K562 (cell line): ENCODE data around the gene MALAT1. TPM values are rescaled to one million over a fixed set of nuclear protein-coding genes. Genes with fewer than 3 reads are reported as not detected.

Experiments
- ARID3A ChIP-seq: IDR thresholded peaks from 2 replicates; pipeline ENCODE4 v1.6.1; 2012; ENCODE audit warnings: low read depth, low read length, improper control_type of control experiment, borderline replicate concordance
- ASH1L ChIP-seq: fragments of 450-650 bp; IDR thresholded peaks from 2 replicates; pipeline ENCODE4 v1.6.1; 2018; ENCODE audit warnings: borderline replicate concordance, mild to moderate bottlenecking, low read depth; ENCODE audit not compliant: partially characterized antibody
- C11orf30 ChIP-seq: fragments of 450-650 bp; IDR thresholded peaks from 2 replicates; pipeline ENCODE4 v1.6.1; 2016; ENCODE audit warnings: low read depth, mild to moderate bottlenecking
- ETS2 ChIP-seq: IDR thresholded peaks from 2 replicates; pipeline ENCODE4 v1.6.1; 2016; ENCODE audit warnings: borderline replicate concordance, missing genetic modification characterization, mild to moderate bottlenecking, moderate library complexity, missing compliant biosample characterization; ENCODE audit not compliant: poor library complexity, severe bottlenecking
- GMEB1 ChIP-seq: fragments of 250-450 bp; sonication (Bioruptor Pico); IDR thresholded peaks from 2 replicates; pipeline ENCODE4 v1.4.0; 2020; ENCODE audit warnings: mild to moderate bottlenecking
- KLF6 ChIP-seq: fragments of 250-450 bp; sonication (Bioruptor Pico); IDR thresholded peaks from 2 replicates; pipeline ENCODE4 v1.4.0; 2020; ENCODE audit warnings: mild to moderate bottlenecking, moderate library complexity, borderline replicate concordance
- MAFG ChIP-seq: fragments of 450-650 bp; conservative IDR thresholded peaks from 2 replicates; pipeline ENCODE4 v1.6.1; 2016; ENCODE audit warnings: missing genetic modification characterization, missing compliant biosample characterization
- MEF2D ChIP-seq: conservative IDR thresholded peaks from 2 replicates; pipeline ENCODE4 v1.6.1; 2016; ENCODE audit warnings: low read depth, missing genetic modification characterization, missing compliant biosample characterization
- MTA3 ChIP-seq: fragments of 450-650 bp; formaldehyde crosslinking; IDR thresholded peaks from 2 replicates; pipeline ENCODE4 v1.6.1; 2017; ENCODE audit warnings: mild to moderate bottlenecking, borderline replicate concordance
- NFIC ChIP-seq: fragments of 450-650 bp; IDR thresholded peaks from 2 replicates; pipeline ENCODE4 v1.6.1; 2017; ENCODE audit warnings: mild to moderate bottlenecking, inconsistent platforms
- RFX5 ChIP-seq: IDR thresholded peaks from 2 replicates; pipeline ENCODE4 v1.6.1; 2011; ENCODE audit warnings: low read depth, mild to moderate bottlenecking, improper control_type of control experiment, low read length
- SETDB1 ChIP-seq: IDR thresholded peaks from one replicate; pipeline ENCODE4 v1.6.1; 2012; ENCODE audit warnings: low read length, control low read depth, inconsistent platforms
- SMARCE1 ChIP-seq: fragments of 450-650 bp; IDR thresholded peaks from 2 replicates; pipeline ENCODE4 v1.7.1; 2016; ENCODE audit warnings: mild to moderate bottlenecking
- TCF3 ChIP-seq: sonication (generic); formaldehyde crosslinking; IDR thresholded peaks from 2 replicates; pipeline ENCODE4 v1.4.0; 2020; ENCODE audit warnings: mild to moderate bottlenecking, missing genetic modification reagents
- ZHX1 ChIP-seq: fragments of 150-350 bp; conservative IDR thresholded peaks from 2 replicates; pipeline ENCODE4 v1.6.1; 2014; ENCODE audit warnings: low read length
- ZNF134 ChIP-seq: fragments of 250-450 bp; sonication (Bioruptor Pico); conservative IDR thresholded peaks from 2 replicates; pipeline ENCODE4 v1.4.0; 2020
- ZNF253 ChIP-seq: fragments of 250-450 bp; sonication (Bioruptor Pico); conservative IDR thresholded peaks from 2 replicates; pipeline ENCODE4 v1.6.1; 2021; ENCODE audit warnings: mild to moderate bottlenecking
- ZNF589 ChIP-seq: fragments of 200-800 bp; sonication (Bioruptor generic); IDR thresholded peaks from 2 replicates; pipeline ENCODE4 v1.6.1; 2016; ENCODE audit warnings: low read depth, missing genetic modification characterization, missing compliant biosample characterization
- ZNF717 ChIP-seq: fragments of 250-450 bp; sonication (Bioruptor Pico); IDR thresholded peaks from 2 replicates; pipeline ENCODE4 v1.5.0; 2021
- polyA plus RNA-seq, 8 experiments: library from polyadenylated mRNA; depleted of rRNA in 4 of 8; stranded (reverse) in 5 of 8; unstranded in 3 of 8; fragments of >200 nt; fragmentation: Nextera tagmentation in 2 of 8; fragmentation: Illumina TruSeq in 1 of 8; extraction: Ambion mirVana in 2 of 8; extraction: Trizol in 1 of 8; gene quantifications; 2 replicates each; pipeline versions ENCODE4 v1.2.1 to v1.2.3, GENCODE V29; 2011 to 2014; ENCODE audit warnings: inconsistent platforms in 1 of 8, missing spikeins in 1 of 8
- total RNA-seq, 7 experiments: library from RNA; depleted of rRNA in 6 of 7; stranded (reverse); fragments of >200 nt in 6 of 7; fragmentation: Illumina TruSeq in 2 of 7; extraction: Trizol in 2 of 7; gene quantifications; 2 replicates each; pipeline versions ENCODE4 v1.2.1 to v1.2.3, GENCODE V29; 2011 to 2021; ENCODE audit warnings: low replicate concordance in 1 of 7
- TF ChIP-seq, protein P1 (sequence below): IDR thresholded peaks from 2 replicates; pipeline ENCODE4 v1.6.1; 2011; ENCODE audit warnings: borderline replicate concordance, low read depth, mild to moderate bottlenecking, moderate library complexity, low read length; ENCODE audit not compliant: insufficient read depth, poor library complexity, severe bottlenecking

MALAT1 gene
- total and polyA plus RNA-seq, 9 of the 15 experiments (the other 6 are each of a cell fraction or from before 2014, with no cell fraction given) = 363 to 8,715 (median 2,351) TPM

GRCh38 chr11:65454696-65455456 is 44.0 kb upstream of the MALAT1 start (continued):
- TF ChIP-seq GMEB1 (CRISPR knock-in tag) (no peak), NFIC (peak; percentile 69), MAFG (no peak), ZNF134 (no peak), ETS2 (tag) (no peak), ZNF253 (CRISPR knock-in tag) (no peak), ASH1L (no peak), MEF2D (tag) (no peak), ZHX1 (no peak), RFX5 (no peak), SMARCE1 (0 out of 2 replicates have a peak, but pooled peaks have one; percentile 33), C11orf30 (no peak), MTA3 (peak; percentile 88; the same call in 1 of the 2 replicates), ZNF717 (no peak), ZNF589 (CRISPR knock-in tag) (0 out of 2 replicates have a peak, but pooled peaks have one; percentile 7), KLF6 (CRISPR knock-in tag) (no peak), TCF3 (CRISPR knock-in tag) (no peak), SETDB1 (no peak), ARID3A (no peak)
- TF ChIP-seq, protein P1, sequence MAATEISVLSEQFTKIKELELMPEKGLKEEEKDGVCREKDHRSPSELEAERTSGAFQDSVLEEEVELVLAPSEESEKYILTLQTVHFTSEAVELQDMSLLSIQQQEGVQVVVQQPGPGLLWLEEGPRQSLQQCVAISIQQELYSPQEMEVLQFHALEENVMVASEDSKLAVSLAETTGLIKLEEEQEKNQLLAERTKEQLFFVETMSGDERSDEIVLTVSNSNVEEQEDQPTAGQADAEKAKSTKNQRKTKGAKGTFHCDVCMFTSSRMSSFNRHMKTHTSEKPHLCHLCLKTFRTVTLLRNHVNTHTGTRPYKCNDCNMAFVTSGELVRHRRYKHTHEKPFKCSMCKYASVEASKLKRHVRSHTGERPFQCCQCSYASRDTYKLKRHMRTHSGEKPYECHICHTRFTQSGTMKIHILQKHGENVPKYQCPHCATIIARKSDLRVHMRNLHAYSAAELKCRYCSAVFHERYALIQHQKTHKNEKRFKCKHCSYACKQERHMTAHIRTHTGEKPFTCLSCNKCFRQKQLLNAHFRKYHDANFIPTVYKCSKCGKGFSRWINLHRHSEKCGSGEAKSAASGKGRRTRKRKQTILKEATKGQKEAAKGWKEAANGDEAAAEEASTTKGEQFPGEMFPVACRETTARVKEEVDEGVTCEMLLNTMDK = peak; percentile 20
